Trophoblast cell (in vitro differentiated cells and primary cell): ENCODE results near the gene GRIN3A.

Experiments
- DNase-seq, 2 donors: peaks; one replicate each; pipeline ENCODE4 v3.0.0-alpha.2; 2016
- H2AFZ ChIP-seq: 2 replicates; pipeline ENCODE4 v1.6.1; 2013; ENCODE audit warnings: low read length, moderate library complexity, mild to moderate bottlenecking; ENCODE audit not compliant: insufficient read depth, poor library complexity
- H2AK5ac ChIP-seq: 2 replicates; pipeline ENCODE4 v1.6.1; 2013; ENCODE audit warnings: mild to moderate bottlenecking, low read length
- H2BK120ac ChIP-seq: 2 replicates; pipeline ENCODE4 v1.6.1; 2013; ENCODE audit warnings: low read length, mild to moderate bottlenecking, moderate library complexity; ENCODE audit not compliant: insufficient read depth, poor library complexity
- H2BK12ac ChIP-seq: 2 replicates; pipeline ENCODE4 v1.6.1; 2013; ENCODE audit warnings: mild to moderate bottlenecking, low read length, moderate library complexity
- H2BK5ac ChIP-seq: 2 replicates; pipeline ENCODE4 v1.6.1; 2013; ENCODE audit warnings: low read length, low read depth, moderate library complexity, mild to moderate bottlenecking; ENCODE audit not compliant: poor library complexity
- H3K14ac ChIP-seq: 2 replicates; pipeline ENCODE4 v1.6.1; 2013; ENCODE audit warnings: mild to moderate bottlenecking, low read length
- H3K18ac ChIP-seq: 2 replicates; pipeline ENCODE4 v1.6.1; 2013; ENCODE audit warnings: mild to moderate bottlenecking, low read length
- H3K23ac ChIP-seq: 2 replicates; pipeline ENCODE4 v1.6.1; 2013; ENCODE audit warnings: low read length
- H3K27ac ChIP-seq: 2 replicates; pipeline ENCODE4 v1.5.1; 2013; ENCODE audit warnings: low read depth, mild to moderate bottlenecking, inconsistent platforms, low read length, moderate library complexity
- H3K27me3 ChIP-seq: 2 replicates; pipeline ENCODE4 v1.6.1; 2013; ENCODE audit warnings: inconsistent platforms, mild to moderate bottlenecking, low read length, moderate library complexity; ENCODE audit not compliant: insufficient read depth
- H3K36me3 ChIP-seq, 2 experiments: 1 replicate in 1 of 2; 2 replicates in 1 of 2; pipeline ENCODE4 v1.6.1; 2013; ENCODE audit warnings: low read length in 2 of 2, mild to moderate bottlenecking in 2 of 2, moderate library complexity in 1 of 2; ENCODE audit not compliant: insufficient read depth in 2 of 2, control insufficient read depth in 1 of 2
- H3K4ac ChIP-seq: 2 replicates; pipeline ENCODE4 v1.6.1; 2013; ENCODE audit warnings: low read depth, mild to moderate bottlenecking, low read length, moderate library complexity
- H3K4me1 ChIP-seq, 2 experiments: 1 replicate in 1 of 2; 2 replicates in 1 of 2; pipeline ENCODE4 v1.6.1; 2013; ENCODE audit warnings: low read length in 2 of 2, mild to moderate bottlenecking in 2 of 2, moderate library complexity in 1 of 2; ENCODE audit not compliant: insufficient read depth in 2 of 2, control insufficient read depth in 1 of 2
- H3K4me2 ChIP-seq: 2 replicates; pipeline ENCODE4 v1.6.1; 2013; ENCODE audit warnings: inconsistent platforms, mild to moderate bottlenecking, low read length, moderate library complexity
- H3K4me3 ChIP-seq: 2 replicates; pipeline ENCODE4 v1.5.1; 2013; ENCODE audit warnings: mild to moderate bottlenecking, low read depth, low read length, inconsistent platforms
- H3K79me1 ChIP-seq: one replicate; pipeline ENCODE4 v1.6.1; 2013; ENCODE audit warnings: low read length
- H3K79me2 ChIP-seq: 2 replicates; pipeline ENCODE4 v1.6.1; 2013; ENCODE audit warnings: low read length, mild to moderate bottlenecking; ENCODE audit not compliant: control insufficient read depth, insufficient read depth, poor library complexity
- H3K9ac ChIP-seq: 2 replicates; pipeline ENCODE4 v1.6.1; 2013; ENCODE audit warnings: mild to moderate bottlenecking, low read length
- H3K9me3 ChIP-seq: 2 replicates; pipeline ENCODE4 v1.6.1; 2013; ENCODE audit warnings: low read depth, mild to moderate bottlenecking, control low read depth, inconsistent platforms, low read length; ENCODE audit not compliant: insufficient read depth
- H4K12ac ChIP-seq: 2 replicates; pipeline ENCODE4 v1.6.1; 2013; ENCODE audit warnings: low read depth, mild to moderate bottlenecking, low read length, moderate library complexity
- H4K8ac ChIP-seq: 2 replicates; pipeline ENCODE4 v1.6.1; 2013; ENCODE audit warnings: low read depth, mild to moderate bottlenecking, low read length, moderate library complexity
- H4K91ac ChIP-seq: one replicate; pipeline ENCODE4 v1.6.1; 2013; ENCODE audit warnings: low read depth, mild to moderate bottlenecking, low read length, moderate library complexity
- WGBS: extraction: QIAGEN DNeasy Blood & Tissue Kit; methylation state at CpG from one replicate; pipeline ENCODE4 v1.1.7; 2013; ENCODE audit warnings: missing lambda C conversion rate; ENCODE audit not compliant: insufficient read length, insufficient coverage; ENCODE audit errors: extremely low coverage; 5-methylcytosine and 5-hydroxymethylcytosine counted together

Gene GRIN3A

DNA sequence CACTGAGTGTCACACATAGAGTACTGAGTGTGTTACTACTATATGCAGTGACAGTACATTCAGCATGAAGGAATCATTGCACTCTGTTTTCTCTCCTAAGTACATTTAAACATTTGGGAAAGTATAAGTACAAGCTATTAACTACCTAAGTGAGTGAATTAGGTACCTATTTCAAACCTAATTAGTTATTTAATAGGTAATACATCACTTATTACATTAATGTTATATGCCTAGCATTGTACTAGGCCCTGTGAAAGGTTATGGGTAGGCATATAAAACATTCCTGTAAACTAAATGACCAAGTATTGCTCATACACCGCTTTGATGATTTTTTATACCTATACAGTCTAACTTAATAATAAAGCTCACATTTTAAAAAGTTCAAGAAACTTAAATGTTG is 118.0 kb downstream of the GRIN3A start:
- no peak overlapping the region for H4K8ac ChIP-seq
- H4K12ac ChIP-seq, result no peak overlapping the region
- H3K18ac ChIP-seq, result no peak overlapping the region
- no peaks in the 10 kb centered on the region for H3K79me1 ChIP-seq
- H3K9ac ChIP-seq, result no peak overlapping the region
- no peak overlapping the region for H4K91ac ChIP-seq
- H3K4me3 ChIP-seq, result no peak overlapping the region
- no peak overlapping the region for H2BK120ac ChIP-seq
- H3K9me3 ChIP-seq, result no peaks in the 10 kb centered on the region
- DNase-seq, result no peak
- no peak overlapping the region for H3K27ac ChIP-seq
- H3K4me2 ChIP-seq, result no peak overlapping the region
- H2BK5ac ChIP-seq, result no peak overlapping the region
- H3K23ac ChIP-seq, result no peak overlapping the region
- no peak overlapping the region for H2AK5ac ChIP-seq
- WGBS, result no CpG with 5 or more reads among the region's 1 CpG
- H3K4me1 ChIP-seq, result no peaks in the 10 kb centered on the region
- H3K36me3 ChIP-seq, result no peaks in the 10 kb centered on the region
- no peak overlapping the region for H3K14ac ChIP-seq
- H3K27me3 ChIP-seq, result no peaks in the 10 kb centered on the region
- H3K4ac ChIP-seq, result no peak overlapping the region
- H2BK12ac ChIP-seq, result no peak overlapping the region
- H2AFZ ChIP-seq, result no peak overlapping the region
- no peaks in the 10 kb centered on the region for H3K79me2 ChIP-seq

DNA sequence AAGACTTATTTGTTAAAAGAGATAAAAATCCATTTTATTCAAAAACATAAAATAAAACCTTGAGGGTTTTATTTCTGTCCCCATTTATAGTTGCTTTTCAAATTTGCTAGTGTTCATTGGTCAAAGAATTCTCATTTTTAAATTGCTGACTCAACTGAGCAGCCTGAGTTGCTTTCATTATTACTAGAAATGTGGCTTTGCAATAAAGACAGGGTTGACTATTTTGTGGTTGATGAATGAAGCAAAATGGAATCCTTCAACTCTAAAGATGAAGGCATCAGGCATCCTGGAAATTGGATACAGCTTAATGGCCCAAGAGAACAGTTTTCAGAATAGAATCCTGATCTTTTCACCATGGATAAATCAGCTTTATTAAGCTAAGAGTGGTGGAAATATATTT is 119.7 kb downstream of the GRIN3A start:
- Histone ChIP-seq H3K27ac (no peak overlapping the region), H2AFZ (no peak overlapping the region), H3K4me2 (no peak overlapping the region), H2AK5ac (no peak overlapping the region), H4K12ac (no peak overlapping the region), H4K8ac (no peak overlapping the region), H3K9ac (no peak overlapping the region), H3K79me2 (no peaks in the 10 kb centered on the region), H3K14ac (no peak overlapping the region), H3K36me3 (no peaks in the 10 kb centered on the region), H3K4me1 (no peaks in the 10 kb centered on the region), H3K18ac (no peak overlapping the region), H2BK5ac (no peak overlapping the region), H3K4ac (no peak overlapping the region), H3K9me3 (no peaks in the 10 kb centered on the region), H2BK12ac (no peak overlapping the region), H3K4me3 (no peak overlapping the region), H4K91ac (no peak overlapping the region), H3K27me3 (no peaks in the 10 kb centered on the region), H2BK120ac (no peak overlapping the region), H3K23ac (no peak overlapping the region), H3K79me1 (no peaks in the 10 kb centered on the region)
- DNase-seq, result no peak

DNA sequence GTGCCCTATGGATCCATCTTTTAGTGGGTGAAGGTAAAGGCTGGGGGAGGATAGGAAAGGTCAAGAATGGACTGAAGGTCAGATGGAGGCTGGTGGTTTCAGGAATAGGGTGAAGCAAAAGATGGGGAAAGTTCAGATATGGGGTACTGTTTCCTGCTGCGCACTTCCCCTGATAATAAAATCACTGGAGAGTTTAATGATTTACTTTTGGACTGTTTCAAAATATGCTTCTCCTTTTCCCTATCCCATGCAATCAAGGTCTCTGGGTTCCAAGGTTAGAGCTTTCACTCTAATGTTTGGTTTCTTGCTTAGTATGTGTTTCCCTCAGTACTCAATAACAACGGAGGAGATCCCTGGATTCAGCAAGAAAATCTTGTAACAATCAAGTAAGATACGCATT is 132.9 kb downstream of the GRIN3A start:
- no CpG with 5 or more reads among the region's 3 CpGs for WGBS
- Histone ChIP-seq H3K18ac (no peak overlapping the region), H2BK120ac (no peak overlapping the region), H3K14ac (no peak overlapping the region), H3K36me3 (no peaks in the 10 kb centered on the region), H3K27me3 (no peaks in the 10 kb centered on the region), H3K4ac (no peak overlapping the region), H4K8ac (no peak overlapping the region), H3K23ac (no peak overlapping the region), H2AFZ (no peak overlapping the region), H3K4me1 (peaks cover 3% of the 10 kb centered on the region in 2 experiments), H3K79me1 (no peaks in the 10 kb centered on the region), H2BK5ac (no peak overlapping the region), H3K4me3 (no peak overlapping the region), H2AK5ac (no peak overlapping the region), H3K9ac (no peak overlapping the region), H3K4me2 (no peak overlapping the region), H3K27ac (no peak overlapping the region), H4K12ac (no peak overlapping the region), H3K79me2 (no peaks in the 10 kb centered on the region), H3K9me3 (no peaks in the 10 kb centered on the region), H2BK12ac (no peak overlapping the region), H4K91ac (no peak overlapping the region)
- DNase-seq, result no peak

DNA sequence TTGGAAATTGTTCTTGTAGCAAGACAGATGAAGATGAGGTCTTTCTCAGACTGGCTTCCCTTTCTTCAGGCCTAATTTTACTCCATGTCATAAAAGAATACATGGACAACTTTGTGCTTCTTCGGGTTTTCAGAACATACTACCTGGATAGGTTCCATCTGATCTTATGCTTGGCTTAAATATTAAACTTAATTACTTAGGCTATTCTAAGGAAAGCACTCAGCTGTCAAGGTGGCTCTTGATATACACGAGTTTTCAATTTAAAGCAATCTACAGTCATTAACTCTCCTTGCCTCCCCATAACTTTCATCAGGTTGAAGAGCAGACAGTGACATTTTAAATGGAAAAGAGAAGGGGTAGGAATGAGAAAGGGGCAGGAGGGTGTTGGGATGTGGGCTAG is 134.2 kb downstream of the GRIN3A start:
- Histone ChIP-seq H4K91ac (no peak overlapping the region), H3K79me2 (no peaks in the 10 kb centered on the region), H3K9ac (no peak overlapping the region), H3K79me1 (no peaks in the 10 kb centered on the region), H3K27me3 (no peaks in the 10 kb centered on the region), H3K4me2 (no peak overlapping the region), H2AK5ac (no peak overlapping the region), H2BK120ac (no peak overlapping the region), H3K9me3 (no peaks in the 10 kb centered on the region), H3K27ac (no peak overlapping the region), H3K4me1 (peaks cover 3% of the 10 kb centered on the region in 2 experiments), H3K36me3 (no peaks in the 10 kb centered on the region), H2BK12ac (no peak overlapping the region), H3K4me3 (no peak overlapping the region), H2AFZ (no peak overlapping the region), H2BK5ac (no peak overlapping the region), H4K8ac (no peak overlapping the region), H3K23ac (no peak overlapping the region), H3K4ac (no peak overlapping the region), H3K18ac (no peak overlapping the region), H3K14ac (no peak overlapping the region), H4K12ac (no peak overlapping the region)
- DNase-seq, result no peak
- no CpG with 5 or more reads among the region's 2 CpGs for WGBS
